ENCODE data around the gene DIPK1B. TPM values are rescaled to one million over a fixed set of nuclear protein-coding genes. Genes with fewer than 3 reads are reported as not detected.

The DIPK1B gene
- total RNA-seq, 1 experiment from 2014 or later, result 13.3 TPM

DNA sequence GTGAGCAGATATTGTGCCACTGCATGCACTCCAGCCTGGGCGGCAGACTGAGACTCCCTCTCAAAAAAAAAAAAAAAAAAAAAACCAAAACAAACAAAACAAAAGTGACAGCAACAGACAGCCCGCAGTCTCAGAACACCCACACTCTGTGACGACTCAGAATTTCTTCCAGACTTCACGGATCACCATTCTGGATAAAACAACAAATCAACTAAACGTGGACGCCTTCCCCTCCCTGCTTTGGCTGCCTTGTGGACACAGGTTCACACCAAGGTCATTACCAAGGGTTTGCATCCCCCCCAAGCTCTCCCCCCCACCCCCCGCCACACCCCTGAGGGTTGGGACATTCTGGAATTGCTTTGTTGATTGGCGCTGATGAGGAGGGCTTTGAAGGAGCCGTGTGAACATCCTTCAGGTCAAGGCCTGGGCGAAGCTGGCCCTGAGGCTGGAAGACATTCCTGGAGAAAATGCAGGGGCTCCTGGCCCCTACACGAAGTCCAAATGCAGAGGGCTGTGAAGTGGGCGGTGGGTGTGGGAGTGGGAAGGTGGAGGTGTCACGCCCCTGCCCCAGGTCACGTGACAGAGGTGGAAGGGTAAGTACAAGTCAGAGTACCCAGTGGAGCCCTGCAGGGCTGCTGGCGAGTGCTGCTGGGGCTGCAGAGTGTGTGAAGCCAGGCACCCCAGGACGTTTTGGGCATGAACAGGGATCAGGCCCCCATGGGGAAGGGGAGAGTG, 20.2 kb downstream of the DIPK1B start:
- Histone ChIP-seq H3K36me3 (peaks cover 3% of the 10 kb centered on the region), H3K27me3 (no peaks in the 10 kb centered on the region), H3K4me3 (no peak overlapping the region), H3K9me3 (no peaks in the 10 kb centered on the region)
- DNase-seq, result no peak

DNA sequence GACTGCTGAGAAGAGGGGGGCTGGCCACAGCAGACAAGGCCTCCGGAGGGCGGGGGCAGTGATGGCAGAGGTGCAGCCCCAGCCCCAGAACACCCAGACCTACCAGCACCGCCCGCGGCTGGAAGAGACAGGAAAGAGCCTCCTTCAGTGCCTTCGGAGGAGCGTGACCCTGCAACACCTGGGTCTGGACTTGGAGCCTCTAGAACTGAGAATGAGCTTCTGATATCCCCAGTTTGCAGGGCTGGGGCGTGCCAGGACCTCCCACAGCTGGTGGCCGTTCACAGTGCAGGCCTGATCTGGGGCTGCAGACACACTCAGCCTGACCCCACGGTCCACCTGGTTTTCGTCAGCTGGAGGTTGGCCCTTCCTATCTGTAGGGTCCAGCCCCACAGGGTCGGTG, 21.2 kb downstream of the DIPK1B start:
- Histone ChIP-seq H3K27me3 (no peaks in the 10 kb centered on the region), H3K9me3 (no peaks in the 10 kb centered on the region), H3K4me3 (no peak overlapping the region), H3K36me3 (0 out of 2 replicates have a peak, but pooled peaks cover 2% of the 10 kb centered on the region)
- no peak for DNase-seq

DNA sequence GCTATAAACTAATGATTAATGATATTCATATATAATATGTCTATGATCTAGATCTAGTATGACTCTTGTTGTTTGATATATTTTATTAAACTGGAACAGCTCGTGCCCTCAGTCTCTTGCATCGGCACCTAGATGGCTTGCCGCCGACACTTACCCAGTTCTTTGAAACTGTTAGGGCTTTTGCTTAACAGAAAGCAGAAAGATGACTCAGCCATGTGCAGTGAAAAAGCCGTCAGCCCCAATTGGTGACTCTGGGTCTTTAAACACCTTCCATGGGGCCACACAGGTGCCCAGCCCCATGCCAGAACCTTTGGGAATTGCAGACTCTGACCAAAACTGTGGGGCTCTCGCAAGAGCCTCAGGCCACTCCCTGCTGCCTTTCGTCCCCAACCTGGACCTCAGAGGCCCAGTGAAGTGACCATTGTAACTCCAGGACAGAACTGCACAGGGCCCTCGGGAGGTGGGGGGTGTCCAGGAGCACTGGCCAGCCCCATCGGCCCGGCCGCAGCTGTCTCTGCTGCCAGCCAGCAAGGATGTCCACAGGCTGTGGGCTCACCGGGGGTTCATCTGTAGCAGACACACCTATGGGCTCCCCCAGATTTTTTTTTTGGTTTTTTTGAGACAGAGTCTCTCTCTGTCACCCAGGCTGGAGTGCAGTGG, 22.6 kb downstream of the DIPK1B start:
- Histone ChIP-seq H3K36me3 (0 out of 2 replicates have a peak, but pooled peaks cover under 1% of the 10 kb centered on the region), H3K9me3 (no peaks in the 10 kb centered on the region), H3K27me3 (no peaks in the 10 kb centered on the region), H3K4me3 (no peak overlapping the region)
- DNase-seq, result no peak

DNA sequence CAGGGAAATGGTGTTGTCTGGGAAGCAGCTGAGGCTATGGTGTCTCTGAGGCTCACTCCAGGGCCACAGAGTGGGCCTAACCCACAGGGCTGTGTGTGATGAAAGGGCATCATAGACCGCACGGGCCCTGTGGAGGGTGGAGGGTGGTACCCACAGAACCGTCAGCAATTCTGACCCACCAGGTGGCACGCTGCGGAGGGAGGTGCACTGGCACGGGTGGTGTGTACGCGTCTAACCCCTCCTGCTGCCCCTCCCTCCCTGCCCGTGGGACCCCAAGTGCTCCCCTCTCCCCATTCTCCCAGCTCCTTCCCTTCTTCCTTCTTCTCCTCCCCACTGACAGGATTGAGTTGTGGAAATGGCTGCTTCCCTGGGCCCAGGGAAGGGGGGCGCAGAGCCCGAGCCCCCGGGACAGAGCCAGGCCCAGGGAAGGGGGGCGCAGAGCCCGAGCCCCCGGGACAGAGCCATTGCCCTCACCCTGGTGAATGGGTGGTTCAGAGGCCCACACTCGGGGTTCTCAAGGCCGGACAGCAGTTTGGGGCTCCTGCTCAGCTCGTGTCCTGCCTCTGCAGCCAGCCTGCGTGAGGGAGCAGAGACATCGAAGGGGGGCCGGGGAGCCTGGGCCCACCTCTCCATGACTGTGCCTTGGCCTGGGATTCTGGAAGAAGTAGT, 23.6 kb downstream of the DIPK1B start:
- H3K36me3 ChIP-seq, result no peaks in the 10 kb centered on the region
- no peak overlapping the region for H3K4me3 ChIP-seq
- no peaks in the 10 kb centered on the region for H3K9me3 ChIP-seq
- DNase-seq, result no peak
- no peaks in the 10 kb centered on the region for H3K27me3 ChIP-seq

DNA sequence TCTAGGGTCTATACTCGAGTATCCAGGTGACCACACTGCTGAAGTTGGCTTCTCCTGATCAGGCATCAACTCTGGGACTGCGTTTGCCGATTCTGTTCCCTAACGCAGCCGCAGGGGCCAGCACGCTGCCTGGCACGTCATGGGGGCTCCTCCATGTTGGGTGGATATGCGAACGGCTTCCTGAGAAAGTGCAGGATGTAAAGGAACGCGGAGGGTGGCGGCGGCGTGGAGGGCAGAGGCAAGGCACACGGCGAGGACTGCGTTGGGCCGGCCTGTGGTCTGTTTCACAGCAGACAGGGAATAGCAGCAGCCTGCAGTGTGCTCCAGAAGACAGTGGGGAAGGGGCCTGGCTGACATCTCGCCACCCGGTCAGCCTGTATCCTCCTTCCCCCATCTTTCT, 26.6 kb downstream of the DIPK1B start:
- Histone ChIP-seq H3K9me3 (no peaks in the 10 kb centered on the region), H3K4me3 (no peak overlapping the region), H3K36me3 (no peaks in the 10 kb centered on the region), H3K27me3 (no peaks in the 10 kb centered on the region)
- no peak for DNase-seq

DNA sequence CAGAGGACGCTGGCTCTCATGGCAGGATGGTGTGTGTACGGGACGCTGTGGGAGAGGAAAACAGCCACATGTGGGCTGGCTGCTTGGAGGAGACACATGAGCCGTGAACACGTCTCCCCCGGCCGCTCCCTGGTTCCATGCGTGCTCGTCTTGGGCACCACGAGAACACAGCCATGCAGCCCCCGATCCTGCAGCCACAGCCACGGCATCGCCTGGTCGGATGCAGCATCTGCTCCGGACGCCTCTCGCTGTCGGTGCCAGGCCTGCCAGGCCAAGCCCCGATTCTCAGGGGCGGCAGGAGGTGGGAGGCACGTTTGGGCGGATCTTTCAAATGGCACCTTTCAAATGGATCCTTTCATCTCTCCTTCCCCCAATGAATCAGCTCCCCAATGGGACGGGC, 27.1 kb downstream of the DIPK1B start:
- Histone ChIP-seq H3K36me3 (no peaks in the 10 kb centered on the region), H3K4me3 (no peak overlapping the region), H3K27me3 (no peaks in the 10 kb centered on the region), H3K9me3 (no peaks in the 10 kb centered on the region)
- no peak for DNase-seq

DNA sequence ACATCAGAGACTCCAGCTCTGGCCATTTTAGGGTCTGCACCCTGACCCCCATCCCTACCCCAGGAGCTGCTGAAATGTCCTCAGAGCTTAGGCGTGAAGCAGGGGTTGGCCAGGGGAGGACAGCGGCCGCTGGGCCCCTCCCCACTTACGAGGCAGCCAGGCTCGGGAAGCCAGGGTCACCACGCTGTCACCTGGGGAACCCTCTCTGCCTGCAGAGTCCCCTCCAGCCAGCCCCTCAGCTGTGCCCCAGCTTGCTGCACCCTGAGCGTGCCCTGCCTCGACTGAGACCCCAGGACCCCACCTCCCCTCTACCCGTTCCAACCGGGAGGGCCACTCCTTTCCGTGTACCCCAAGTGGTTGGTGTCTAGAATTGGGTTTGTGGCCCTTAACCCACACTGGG, 27.7 kb downstream of the DIPK1B start:
- Histone ChIP-seq H3K9me3 (no peaks in the 10 kb centered on the region), H3K27me3 (no peaks in the 10 kb centered on the region), H3K36me3 (no peaks in the 10 kb centered on the region), H3K4me3 (no peak overlapping the region)
- no peak for DNase-seq

DNA sequence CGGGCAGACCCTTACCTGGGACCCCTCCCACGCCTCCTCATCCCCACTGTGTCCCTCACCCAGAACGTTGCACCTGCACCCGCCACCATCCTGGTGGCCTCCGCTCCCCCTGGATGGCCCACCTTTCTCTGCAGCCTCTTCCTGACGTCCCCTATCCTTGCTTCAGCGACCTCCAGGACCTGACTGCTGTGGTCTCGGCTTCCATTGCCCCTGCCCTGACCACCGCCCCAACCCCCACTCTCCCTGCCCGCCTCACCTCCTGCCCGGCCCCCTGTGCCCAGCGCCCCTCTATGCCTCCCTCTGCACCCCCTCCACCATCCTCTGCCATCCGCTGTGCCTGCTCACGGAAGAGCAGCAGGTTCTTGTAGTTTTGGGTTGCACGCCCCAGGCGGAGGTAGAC, 28.1 kb downstream of the DIPK1B start:
- DNase-seq, result no peak
- no peaks in the 10 kb centered on the region for H3K9me3 ChIP-seq
- no peak overlapping the region for H3K4me3 ChIP-seq
- H3K36me3 ChIP-seq, result no peaks in the 10 kb centered on the region
- H3K27me3 ChIP-seq, result no peaks in the 10 kb centered on the region

DNA sequence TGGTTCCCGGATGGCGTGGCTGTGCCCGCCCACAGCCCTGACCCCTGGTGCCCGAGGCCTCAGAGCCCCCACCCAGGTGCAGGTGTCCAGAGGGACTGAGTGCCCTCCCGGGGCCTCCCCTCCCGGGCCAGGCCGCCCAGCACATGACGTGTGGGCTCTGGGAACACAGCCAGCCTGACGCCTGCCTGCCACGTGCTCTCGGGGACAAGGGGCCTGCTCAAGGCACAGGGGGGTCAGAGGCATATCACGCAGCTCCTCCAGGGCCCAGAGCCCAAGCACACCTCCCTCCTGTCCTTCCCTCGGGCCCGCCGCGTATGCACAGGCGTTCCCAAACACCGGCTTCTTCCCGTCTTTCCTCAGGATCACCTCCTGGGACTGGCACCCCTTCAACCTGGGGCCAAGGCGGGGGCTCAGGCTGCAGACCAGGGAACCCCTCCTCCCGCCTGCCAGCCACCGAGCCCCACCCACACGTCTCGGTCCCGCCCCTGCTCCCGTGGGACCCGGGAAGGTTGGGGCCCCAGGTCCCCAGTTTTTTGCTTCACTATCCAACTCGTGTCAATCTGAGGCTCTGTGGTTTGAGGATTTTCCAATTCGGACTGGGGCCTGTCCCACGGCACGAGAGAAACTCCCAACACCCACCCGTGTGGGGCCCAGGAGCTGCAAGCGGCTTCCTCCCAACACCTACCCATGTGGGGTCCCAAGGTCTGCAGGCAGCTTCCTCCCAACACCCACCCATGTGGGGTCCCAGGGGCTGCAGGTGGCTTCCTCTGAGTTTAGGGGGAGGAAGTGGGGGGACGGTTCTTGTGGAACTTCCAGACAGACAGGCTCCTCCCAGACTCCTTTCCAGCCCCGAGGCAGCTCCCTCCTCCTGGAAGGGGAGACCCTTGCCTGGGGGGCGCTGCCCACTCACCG, 28.9 kb downstream of the DIPK1B start:
- no peak for DNase-seq
- no peaks in the 10 kb centered on the region for H3K27me3 ChIP-seq
- no peaks in the 10 kb centered on the region for H3K36me3 ChIP-seq
- H3K4me3 ChIP-seq, result no peak overlapping the region
- H3K9me3 ChIP-seq, result no peaks in the 10 kb centered on the region

DNA sequence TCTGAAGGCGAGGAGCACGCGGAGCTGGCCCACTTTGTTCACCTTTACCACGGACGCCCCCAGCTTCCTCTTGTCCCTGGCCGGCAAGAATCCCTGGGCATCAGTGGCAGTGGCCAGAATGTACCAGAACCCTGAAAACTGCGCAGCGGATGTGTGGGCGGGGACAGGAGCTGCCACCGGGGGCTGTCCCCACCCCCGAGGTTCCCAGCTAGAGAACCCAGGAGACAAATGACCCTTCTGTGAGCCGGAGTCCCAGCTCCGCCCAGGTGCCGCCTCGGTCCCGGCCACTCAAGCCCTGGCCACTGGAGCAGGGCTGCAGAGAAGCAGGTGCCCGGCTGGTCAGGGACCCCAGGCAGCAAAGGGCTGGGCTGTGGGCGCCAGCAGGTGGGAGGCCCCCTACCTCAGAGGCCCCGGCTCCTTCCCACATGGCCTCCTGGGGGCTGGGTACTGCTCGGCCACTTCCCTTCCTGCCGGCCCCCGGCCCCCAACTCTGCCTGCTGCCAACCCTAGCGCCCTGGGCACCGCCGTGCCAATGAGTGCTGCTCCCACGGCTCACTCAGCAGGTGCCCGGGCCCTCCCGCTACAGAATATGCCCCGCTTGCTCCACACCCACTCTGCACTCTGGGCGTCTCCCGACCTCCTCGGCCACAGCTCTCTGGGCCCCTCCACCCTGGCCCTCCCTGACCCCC, 29.7 kb downstream of the DIPK1B start:
- H3K4me3 ChIP-seq, result no peak overlapping the region
- H3K27me3 ChIP-seq, result no peaks in the 10 kb centered on the region
- DNase-seq, result no peak

DNA sequence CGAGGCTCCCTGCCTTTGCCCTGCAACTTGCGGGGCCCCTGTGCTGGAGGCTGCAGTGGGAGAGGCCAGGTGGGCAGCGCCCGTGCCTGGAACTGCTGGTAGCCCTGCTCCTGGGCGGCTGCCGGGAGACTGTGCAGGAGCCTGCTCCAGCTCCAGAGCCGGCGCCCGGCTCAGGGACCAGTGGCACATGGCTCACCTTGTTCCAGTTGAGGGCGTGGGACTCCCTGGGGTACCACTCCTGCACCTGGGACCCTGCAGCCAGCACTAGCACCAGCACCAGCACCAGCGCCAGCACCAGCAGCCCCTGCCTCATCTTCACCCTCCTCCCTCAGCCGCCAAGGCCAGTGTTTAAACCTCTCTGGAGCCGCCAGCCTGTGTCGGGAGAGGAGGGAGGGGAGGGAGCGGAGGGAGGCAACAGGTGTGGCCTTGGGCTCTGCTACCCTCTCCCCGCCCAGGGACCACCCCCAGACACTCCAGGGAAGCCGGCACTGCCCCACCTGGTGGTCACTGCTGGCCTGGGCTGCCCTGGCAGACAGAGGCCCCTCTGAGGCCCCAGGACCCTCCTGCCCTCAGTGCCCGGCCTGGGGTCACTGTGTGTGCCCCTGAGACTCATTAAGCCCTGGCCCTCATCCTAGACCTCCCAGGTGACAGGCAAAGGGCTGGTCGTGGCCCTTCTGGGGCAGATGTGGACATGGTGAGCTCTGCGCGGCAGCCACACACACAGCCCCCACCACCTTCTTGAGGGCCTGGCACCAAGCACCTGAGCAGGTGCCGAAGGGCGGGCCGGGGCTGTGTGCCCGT, 30.4 kb downstream of the DIPK1B start, which contains the start of gene LCN10:
TSS of gene LCN10 (minus strand) at position 350 of the 801 bp plus-strand sequence. CDS start at position 313, 37 bp downstream.
- Histone ChIP-seq H3K4me3 (no peak within 1 kb of the TSS), H3K9me3 (no peaks in the 10 kb centered on the region), H3K36me3 (no peaks in the 10 kb centered on the region), H3K27me3 (no peaks in the 10 kb centered on the region)
- DNase-seq, result no peak

More for the DNA sequence above, 29.7 kb downstream of the DIPK1B start:
- Histone ChIP-seq H3K9me3 (no peaks in the 10 kb centered on the region), H3K36me3 (no peaks in the 10 kb centered on the region)

DNA sequence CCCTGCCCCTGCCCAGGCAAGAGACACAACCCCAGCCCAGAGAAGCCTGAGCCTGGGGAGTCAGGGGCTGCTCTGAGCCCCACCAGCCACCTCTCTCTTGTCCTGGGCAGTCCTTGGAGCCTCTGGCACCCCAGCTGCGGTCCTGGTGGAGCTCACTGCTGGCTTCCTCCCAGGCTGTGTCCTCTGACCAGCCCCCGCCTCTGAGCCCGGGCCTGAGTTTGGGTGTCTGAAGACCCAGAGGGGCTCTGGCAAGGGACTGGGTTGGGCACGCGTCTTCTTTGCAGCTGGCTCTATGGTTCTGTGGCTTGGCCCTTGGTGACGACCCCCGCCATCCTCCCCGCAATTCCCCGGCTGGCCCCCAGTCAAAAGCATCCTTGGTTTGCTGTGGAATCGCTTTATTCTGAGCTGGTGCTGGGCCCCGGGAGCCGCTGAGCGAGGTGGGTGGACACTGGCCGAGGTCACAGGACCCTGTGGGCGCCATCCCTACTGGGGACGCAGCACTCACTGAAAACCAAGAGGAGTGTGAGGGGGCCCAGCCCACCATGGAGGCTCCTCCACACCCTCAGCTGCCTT, 31.4 kb downstream of the DIPK1B start:
- no peaks in the 10 kb centered on the region for H3K27me3 ChIP-seq
- H3K9me3 ChIP-seq, result no peaks in the 10 kb centered on the region
- DNase-seq, result no peak
- H3K36me3 ChIP-seq, result no peaks in the 10 kb centered on the region
- no peak overlapping the region for H3K4me3 ChIP-seq

DNA sequence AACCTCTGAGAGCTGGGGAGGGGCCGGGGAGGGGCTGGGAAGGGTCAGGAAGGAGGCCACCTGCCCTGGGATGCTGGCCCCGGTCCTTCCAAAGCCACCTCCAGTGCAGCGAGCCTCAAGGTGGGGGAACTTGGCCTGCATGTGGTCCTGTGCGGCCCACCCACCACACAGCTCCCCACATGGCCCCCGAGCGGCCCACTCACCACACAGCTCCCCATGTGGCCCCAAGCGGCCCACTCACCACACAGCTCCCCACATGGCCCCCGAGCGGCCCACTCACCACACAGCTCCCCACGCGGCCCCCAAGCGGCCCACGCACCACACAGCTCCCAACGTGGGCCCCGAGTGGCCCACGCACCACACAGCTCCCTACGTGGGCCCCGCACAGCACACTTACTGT, 32.4 kb downstream of the DIPK1B start:
- H3K9me3 ChIP-seq, result no peaks in the 10 kb centered on the region
- H3K27me3 ChIP-seq, result no peaks in the 10 kb centered on the region
- no peak for DNase-seq
- no peak overlapping the region for H3K4me3 ChIP-seq
- H3K36me3 ChIP-seq, result no peaks in the 10 kb centered on the region

DNA sequence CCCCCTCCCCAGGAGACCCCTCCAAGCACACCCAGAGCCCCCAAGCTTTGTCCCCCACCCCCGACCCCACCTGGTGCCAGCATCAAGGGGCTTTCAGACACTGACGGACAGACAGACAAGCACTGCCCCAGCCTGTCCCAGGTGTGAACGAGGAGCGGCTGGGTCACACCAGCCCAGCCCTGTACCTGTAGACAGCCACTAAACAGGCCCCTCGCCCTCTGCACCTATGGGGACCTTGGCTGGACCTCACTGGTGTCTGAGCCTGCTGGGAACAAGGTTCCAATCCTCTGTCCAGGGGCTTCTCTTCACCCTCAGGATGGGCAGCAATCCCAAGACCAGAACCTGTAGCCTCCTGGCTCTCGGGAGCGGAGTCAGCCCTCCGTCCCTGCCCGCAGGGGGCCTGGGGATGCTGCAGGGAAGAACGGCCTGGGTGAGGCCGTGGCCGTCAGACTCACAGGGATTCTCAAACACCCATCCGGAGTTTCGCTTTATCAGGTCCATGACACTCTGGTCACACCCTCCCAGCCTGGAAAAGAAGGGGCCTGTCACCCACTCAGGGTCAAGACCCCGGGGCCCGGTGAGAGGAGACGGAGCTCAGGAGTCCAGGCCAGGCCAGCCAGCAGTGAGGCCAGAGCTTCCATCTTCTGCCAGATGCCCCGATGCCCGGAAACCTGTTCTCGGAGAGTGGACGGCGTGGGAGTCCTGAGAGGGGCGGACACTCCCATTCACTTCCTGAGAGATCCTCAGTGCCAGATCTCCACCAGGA, 33.2 kb downstream of the DIPK1B start:
- Histone ChIP-seq H3K9me3 (no peaks in the 10 kb centered on the region), H3K36me3 (no peaks in the 10 kb centered on the region), H3K4me3 (no peak overlapping the region), H3K27me3 (no peaks in the 10 kb centered on the region)
- no peak for DNase-seq

DNA sequence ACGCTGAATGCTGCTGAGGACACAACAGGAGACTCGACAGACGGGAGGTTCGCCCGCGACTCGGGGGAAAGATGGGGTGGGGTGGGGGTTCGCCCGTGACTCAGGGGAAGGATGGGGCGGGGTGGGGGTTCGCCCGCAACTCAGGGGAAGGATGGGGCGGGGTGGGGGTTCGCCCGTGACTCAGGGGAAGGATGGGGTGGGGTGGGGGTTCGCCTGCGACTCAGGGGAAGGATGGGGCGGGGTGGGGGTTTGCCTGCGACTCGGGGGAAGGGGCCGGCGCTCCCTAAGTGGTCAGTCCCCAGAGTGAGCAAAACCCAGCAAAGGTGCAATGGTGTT, 33.8 kb downstream of the DIPK1B start:
- Histone ChIP-seq H3K4me3 (no peak overlapping the region), H3K9me3 (no peaks in the 10 kb centered on the region), H3K27me3 (no peaks in the 10 kb centered on the region), H3K36me3 (no peaks in the 10 kb centered on the region)
- no peak for DNase-seq
